Neural cell (in vitro differentiated cells): ENCODE data around the gene AKIRIN2.

ENCODE experiments used
- EP300 ChIP-seq: fragments of 450-650 bp; conservative IDR thresholded peaks from 2 replicates; pipeline ENCODE4 v1.6.1; 2014; ENCODE audit warnings: antibody characterized with exemption, mild to moderate bottlenecking, moderate library complexity; ENCODE audit not compliant: poor library complexity, severe bottlenecking
- EZH2 ChIP-seq: fragments of 200-600, 300-800 bp; shearing (Covaris generic), sonication (generic); IDR thresholded peaks from 2 replicates; pipeline ENCODE4 v1.6.1; 2014; ENCODE audit warnings: antibody characterized with exemption, low read length, borderline replicate concordance, mild to moderate bottlenecking; ENCODE audit not compliant: insufficient read depth, poor library complexity, severe bottlenecking
- POLR2AphosphoS5 ChIP-seq: IDR thresholded peaks from 2 replicates; pipeline ENCODE4 v1.6.1; 2012
- TAF1 ChIP-seq: IDR thresholded peaks from 2 replicates; pipeline ENCODE4 v1.6.1; 2012; ENCODE audit warnings: low read depth
- TF ChIP-seq, protein P1 (sequence below): fragments of 450-650 bp; IDR thresholded peaks from 2 replicates; pipeline ENCODE4 v1.5.1; 2014; ENCODE audit warnings: antibody characterized with exemption, mild to moderate bottlenecking, moderate library complexity; ENCODE audit not compliant: poor library complexity, severe bottlenecking
- TF ChIP-seq, protein P2 (sequence below): IDR thresholded peaks from 2 replicates; pipeline ENCODE4 v1.6.1; 2012; ENCODE audit warnings: borderline replicate concordance

DNA sequence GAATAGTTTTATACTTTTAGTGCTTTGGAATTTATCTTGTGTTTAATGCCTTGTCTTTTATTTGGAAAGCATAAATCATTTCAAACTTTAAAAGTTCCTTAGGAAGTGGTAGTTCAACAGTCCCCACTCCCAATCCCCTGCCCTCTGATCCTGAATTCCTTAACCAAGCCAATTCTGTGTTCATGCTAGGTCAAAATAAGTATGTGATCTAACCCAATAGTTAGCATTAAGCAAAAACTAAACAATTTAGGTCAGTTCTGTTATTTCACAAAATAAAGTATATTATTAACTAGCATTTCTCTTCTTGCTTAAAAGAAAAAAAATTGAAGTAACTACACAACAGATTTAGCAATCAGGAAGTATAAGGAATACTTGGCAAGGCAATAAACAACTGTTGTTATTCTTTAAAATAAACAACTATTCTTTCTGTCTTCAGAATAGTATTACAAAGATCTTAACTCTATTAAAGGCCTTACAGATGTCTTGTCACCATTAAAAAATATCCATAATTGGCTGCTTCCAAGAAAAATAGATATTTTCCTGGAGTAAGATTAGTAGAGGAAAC lies 37.0 kb downstream of the AKIRIN2 start:
- TF ChIP-seq, protein P1, sequence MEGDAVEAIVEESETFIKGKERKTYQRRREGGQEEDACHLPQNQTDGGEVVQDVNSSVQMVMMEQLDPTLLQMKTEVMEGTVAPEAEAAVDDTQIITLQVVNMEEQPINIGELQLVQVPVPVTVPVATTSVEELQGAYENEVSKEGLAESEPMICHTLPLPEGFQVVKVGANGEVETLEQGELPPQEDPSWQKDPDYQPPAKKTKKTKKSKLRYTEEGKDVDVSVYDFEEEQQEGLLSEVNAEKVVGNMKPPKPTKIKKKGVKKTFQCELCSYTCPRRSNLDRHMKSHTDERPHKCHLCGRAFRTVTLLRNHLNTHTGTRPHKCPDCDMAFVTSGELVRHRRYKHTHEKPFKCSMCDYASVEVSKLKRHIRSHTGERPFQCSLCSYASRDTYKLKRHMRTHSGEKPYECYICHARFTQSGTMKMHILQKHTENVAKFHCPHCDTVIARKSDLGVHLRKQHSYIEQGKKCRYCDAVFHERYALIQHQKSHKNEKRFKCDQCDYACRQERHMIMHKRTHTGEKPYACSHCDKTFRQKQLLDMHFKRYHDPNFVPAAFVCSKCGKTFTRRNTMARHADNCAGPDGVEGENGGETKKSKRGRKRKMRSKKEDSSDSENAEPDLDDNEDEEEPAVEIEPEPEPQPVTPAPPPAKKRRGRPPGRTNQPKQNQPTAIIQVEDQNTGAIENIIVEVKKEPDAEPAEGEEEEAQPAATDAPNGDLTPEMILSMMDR = no peak
- TF ChIP-seq EP300 (no peak), TAF1 (no peak), POLR2AphosphoS5 (no peak), EZH2 (no peak)
- TF ChIP-seq, protein P2, sequence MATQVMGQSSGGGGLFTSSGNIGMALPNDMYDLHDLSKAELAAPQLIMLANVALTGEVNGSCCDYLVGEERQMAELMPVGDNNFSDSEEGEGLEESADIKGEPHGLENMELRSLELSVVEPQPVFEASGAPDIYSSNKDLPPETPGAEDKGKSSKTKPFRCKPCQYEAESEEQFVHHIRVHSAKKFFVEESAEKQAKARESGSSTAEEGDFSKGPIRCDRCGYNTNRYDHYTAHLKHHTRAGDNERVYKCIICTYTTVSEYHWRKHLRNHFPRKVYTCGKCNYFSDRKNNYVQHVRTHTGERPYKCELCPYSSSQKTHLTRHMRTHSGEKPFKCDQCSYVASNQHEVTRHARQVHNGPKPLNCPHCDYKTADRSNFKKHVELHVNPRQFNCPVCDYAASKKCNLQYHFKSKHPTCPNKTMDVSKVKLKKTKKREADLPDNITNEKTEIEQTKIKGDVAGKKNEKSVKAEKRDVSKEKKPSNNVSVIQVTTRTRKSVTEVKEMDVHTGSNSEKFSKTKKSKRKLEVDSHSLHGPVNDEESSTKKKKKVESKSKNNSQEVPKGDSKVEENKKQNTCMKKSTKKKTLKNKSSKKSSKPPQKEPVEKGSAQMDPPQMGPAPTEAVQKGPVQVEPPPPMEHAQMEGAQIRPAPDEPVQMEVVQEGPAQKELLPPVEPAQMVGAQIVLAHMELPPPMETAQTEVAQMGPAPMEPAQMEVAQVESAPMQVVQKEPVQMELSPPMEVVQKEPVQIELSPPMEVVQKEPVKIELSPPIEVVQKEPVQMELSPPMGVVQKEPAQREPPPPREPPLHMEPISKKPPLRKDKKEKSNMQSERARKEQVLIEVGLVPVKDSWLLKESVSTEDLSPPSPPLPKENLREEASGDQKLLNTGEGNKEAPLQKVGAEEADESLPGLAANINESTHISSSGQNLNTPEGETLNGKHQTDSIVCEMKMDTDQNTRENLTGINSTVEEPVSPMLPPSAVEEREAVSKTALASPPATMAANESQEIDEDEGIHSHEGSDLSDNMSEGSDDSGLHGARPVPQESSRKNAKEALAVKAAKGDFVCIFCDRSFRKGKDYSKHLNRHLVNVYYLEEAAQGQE = no peak
